DOHH2 (cell line): ENCODE results near the gene TMC3.

Experiments used
- CTCF ChIP-seq: fragments of 200-600 bp; sonication (generic); IDR thresholded peaks from one replicate; pipeline ENCODE4 v1.5.1; 2014; ENCODE audit warnings: antibody characterized with exemption, mild to moderate bottlenecking, low read depth, low read length; ENCODE audit not compliant: poor library complexity, severe bottlenecking
- EZH2phosphoT487 ChIP-seq: fragments of 200-600 bp; sonication (generic); IDR thresholded peaks from 2 replicates; pipeline ENCODE4 v1.6.1; 2017; ENCODE audit warnings: borderline replicate concordance, mild to moderate bottlenecking, antibody characterized with exemption, low read length, moderate library complexity, mixed read lengths

DNA sequence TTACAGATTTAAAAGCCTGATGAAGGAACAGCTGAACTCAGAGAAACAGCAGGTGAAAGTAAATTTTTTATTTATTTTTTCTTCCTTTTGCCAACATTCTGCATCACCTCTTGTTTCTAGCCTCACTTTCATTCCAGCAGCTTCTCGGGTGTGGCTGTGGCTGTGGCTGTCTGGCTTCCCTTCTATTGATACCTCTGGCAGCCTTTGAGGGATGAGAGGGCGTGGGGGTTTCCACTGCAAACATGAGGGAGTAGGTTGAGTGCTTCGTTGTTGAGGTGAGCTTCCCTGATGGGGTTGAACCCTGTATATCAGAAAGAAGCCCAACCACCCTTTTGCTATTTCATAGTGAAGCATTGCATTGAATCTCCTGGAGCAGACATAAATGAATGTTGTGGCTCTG, 6.2 kb upstream of the TMC3 start:
- TF ChIP-seq CTCF (no peak), EZH2phosphoT487 (no peak)
